Fibroblast of skin of scalp (primary cell): ENCODE data around the gene RNF32. TPM values are rescaled to one million over a fixed set of nuclear protein-coding genes. Genes with fewer than 3 reads are reported as not detected.

Experiments
- DNase-seq: peaks from one replicate; pipeline ENCODE4 v3.0.0-alpha.2; 2013
- polyA plus RNA-seq, 2 experiments: library from polyadenylated mRNA; unstranded; fragments of 120-200 nt; gene quantifications; one replicate each; pipeline ENCODE4 v1.2.1, GENCODE V29; 2013; ENCODE audit not compliant: insufficient read length in 2 of 2

The RNF32 gene
- 0.76 TPM for polyA plus RNA-seq (2013, experiment 1 of 2; ENCODE audit: insufficient read length)
- 0.94 TPM for polyA plus RNA-seq (2013, experiment 2 of 2; ENCODE audit: insufficient read length)

DNA sequence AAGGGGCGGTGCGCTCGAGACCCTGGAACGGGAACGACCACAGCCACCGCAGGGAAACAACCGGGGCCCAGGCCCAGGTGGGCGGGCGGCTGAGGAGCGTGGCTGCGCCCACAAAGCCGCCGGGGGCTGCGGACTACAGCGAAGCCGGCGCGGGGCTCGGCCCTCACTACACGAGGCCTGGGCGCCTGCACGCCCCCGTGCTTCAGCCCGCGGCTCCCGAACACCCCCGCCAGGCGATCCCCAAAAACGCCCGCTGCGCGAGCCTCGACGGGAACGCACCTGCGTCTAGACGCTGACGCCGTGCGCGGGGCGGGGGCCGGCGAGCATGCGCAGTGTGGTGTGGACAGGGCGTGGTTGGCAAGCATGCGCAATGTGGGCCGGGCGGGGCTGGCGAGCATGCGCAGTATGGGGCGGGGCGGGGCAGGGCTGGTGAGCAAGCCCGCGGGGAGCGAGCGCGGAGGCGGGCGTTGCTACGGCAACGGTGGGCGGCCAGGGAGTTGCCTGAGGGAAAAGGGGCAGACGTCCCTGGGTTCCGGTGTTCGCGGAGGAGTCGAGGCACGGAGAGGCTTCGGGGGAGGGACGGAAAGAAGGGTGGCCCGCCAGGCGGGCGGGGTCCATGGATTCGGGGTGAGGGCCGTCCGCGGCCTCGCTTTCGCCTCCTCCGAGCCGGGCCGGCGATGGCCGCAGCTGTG, at the start of gene RNF32:
Gene RNF32, plus strand, starts transcription at position 518 of the 692 bp plus-strand sequence. CDS start 3,104 bp downstream, outside the sequence.
- DNase-seq = peak; percentile 93

DNA sequence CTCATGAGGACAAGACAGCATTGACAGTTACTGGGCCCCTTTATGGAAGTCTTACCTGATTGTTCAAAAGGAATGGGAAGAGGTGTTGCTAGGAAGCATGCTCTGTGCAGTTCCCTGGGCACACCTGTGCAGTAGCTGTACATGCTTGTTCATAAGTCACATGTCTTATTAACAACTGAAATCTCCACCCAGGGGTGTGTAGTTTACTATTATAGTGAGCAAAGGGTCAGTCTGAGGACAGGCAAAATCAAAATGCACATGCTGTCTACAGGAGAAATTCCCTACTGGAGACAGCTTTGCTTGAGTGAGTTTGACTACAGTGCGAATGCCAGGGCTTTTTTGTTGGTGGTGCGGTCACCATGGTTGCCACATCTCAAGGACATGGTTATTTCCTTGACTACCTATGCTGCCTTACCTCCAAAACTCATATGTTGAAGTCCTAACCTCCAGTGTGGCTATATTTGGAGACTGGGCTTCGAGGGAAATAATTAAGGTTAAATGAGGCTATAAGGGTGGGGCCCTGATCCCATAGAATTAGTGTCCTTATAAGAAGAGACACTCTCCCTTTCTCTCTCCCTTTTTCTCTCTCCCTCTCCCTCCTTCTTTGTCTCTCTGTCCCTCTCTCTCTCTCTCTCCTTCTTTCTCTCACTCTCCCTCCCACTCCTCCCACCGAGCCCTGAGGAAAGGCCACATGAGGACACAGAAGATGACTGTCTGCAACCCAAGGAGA, 48.3 kb upstream of the RNF32 start:
- DNase-seq = no peak

DNA sequence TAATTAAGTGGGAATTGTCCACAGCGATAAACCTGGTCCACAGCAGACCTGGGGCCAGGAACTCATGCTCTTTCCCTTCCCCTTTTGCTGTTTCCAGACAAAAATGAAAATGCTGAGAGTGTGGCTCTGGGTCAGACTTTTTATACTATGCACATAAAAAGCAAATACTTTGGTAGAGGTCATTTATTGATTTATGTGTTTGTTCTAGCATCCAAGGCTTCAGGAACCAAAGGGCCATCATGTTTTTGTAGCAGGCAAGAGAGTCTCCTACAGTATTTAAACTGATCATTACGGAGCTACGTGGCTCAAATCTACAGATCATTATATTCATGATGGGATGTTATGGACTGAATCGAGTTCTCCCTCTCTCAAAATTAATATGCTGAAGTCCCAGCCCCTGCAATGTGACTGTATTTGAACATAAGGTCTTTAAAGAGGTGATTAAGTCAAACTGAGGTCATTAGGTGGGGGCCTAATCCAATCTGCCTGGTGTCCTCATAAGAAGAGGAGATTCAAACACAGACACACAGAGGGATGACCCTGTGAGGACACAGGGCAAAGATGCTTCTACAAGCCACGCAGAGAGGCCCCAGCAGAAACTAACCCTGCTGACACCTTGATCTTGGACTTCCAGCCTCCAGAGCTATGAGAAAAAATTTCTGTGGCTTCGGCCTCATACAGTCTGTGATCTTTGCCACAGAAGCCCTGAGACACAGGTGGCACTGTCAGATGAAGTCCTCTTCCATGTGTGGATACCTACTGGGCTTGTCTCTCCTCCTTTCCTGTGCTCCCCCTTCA, 46.1 kb upstream of the RNF32 start:
- DNase-seq = no peak

DNA sequence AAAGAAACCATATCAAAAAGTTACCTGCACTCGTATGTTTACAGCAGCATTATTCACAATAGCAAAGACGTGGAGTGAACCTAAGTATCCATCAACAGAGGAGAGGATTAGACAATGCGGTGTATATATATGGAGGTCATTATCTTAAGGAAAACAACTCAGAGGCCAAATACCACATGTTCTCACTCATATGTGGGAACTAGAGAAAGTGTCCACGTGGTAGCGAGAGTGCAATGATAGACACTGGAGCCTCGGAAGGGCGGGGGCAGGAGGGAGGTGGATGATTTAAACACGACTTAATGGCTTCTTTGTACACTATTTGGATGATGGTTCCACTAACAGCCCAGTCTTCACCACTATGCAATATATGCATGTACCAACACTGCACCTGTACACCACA, 40.1 kb upstream of the RNF32 start:
- no peak for DNase-seq

DNA sequence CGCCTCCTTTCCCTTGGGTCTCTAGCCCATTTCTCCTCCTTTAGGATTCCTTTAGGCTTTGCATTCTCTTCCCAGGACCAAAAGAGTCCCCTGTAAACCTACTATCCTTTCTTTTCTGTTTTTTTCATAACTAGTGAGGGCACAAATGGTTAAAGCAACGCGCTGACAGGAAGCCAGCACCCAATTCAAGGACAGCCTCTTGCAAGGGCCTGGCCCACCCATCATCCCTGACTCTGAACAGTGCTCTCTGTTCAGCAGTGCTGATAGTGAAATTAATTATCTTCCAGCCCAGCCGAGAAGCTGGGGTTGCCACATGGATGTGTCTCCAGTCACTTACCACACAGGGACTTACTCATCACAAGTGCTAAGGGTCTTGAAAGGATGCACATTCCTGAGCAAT, 38.3 kb upstream of the RNF32 start:
- no peak for DNase-seq

DNA sequence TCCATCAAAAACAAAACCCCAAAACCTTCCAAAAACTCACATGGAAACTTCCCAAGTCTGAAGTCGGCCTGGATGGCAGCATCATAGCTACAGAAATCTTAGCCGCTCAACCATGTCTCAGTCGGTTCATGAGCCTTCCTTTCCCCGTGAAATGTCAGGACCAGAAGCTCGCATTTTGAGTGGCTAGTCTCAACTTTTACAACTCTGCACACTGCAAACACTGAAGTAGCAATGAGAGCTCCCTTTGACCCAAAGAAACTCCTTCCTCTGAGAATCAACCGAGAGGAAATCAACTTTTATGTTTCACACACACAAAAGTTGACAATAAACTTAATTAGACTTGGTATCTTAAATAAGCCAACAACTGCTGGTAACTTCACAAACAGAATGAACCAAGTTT, 37.6 kb upstream of the RNF32 start:
- no peak for DNase-seq

DNA sequence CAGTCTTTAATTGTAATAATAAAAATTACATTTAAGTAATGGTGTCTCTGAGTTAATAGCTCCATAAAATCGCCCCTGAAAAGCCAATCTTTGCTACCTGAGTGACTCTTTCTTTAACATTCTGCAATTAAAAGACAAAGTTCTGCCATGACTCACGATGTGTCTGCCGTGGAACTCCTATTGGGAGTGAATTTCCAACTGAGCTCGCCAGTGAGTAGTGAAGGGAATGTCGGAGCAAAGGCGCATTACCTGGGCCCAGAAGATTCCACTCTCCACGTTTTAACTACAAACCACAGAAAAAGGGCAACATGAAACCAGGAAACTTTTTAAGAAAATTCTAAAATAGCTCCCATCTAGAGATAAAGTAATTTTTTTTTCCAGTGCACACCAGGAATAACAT, 36.9 kb upstream of the RNF32 start:
- no peak for DNase-seq

DNA sequence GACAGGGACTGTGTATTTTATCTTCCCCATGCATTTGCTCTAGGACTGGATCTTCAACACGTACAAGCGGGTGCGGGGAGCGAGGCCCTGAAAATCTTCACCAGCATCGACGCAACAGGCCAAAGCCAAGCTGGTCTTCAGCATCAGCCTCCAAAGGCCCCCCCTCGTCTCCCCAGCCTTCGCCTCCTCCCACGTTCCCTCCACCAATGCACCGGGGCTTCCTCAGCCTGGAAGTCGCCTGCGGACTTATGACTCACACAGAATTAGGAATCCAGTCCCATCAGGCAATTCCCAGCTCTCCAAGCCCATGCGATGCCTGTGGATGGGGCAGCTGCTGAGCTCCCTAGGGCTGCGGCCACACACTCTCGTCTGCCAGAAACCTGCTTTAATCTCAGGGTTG, 36.3 kb upstream of the RNF32 start:
- peak; percentile 12 for DNase-seq

DNA sequence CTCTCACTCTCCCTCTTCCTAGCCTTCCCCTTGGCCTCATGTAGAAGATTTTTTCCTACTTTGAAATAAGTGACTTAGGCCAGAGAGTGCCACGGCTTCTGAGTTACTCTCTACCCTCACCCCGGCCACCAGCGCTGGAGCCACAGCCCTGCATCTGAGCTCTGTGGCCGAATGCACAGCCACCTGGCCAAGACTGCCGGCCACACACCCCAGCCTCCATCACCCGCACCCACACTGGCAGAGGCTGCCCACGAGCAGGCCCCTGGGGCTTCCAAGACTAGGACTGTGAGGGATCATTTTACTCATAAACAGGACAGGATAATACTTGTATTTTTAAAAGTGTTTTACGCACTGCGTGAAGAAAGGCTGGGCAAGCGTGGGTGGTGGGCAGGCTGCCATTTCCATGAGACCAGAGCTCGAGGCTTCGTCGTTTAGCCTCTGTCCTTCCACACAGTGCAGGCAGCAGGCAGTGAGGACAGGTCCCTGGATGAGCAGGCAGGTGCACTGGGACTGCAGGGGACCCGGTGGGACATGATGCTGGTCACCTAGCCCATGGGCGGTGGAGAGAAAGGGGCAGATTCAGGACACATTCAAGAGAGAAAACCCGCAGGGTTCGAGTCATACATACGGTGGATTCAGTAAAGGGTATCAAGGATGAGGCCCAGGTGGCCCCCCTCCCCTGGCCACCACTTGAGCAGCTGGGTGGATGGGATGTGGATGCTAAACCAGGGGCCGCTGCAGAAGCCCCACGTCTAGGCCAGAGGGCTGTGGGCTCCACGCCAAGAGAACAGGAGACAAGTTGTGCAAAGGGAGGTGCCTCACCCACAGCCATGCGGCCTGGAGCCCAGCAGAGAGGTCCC, 35.5 kb upstream of the RNF32 start:
- DNase-seq = no peak

- DNase-seq = no peak
These were observed 34.4 kb upstream of the RNF32 start for GRCh38 chr7:156606135-156606534.

DNA sequence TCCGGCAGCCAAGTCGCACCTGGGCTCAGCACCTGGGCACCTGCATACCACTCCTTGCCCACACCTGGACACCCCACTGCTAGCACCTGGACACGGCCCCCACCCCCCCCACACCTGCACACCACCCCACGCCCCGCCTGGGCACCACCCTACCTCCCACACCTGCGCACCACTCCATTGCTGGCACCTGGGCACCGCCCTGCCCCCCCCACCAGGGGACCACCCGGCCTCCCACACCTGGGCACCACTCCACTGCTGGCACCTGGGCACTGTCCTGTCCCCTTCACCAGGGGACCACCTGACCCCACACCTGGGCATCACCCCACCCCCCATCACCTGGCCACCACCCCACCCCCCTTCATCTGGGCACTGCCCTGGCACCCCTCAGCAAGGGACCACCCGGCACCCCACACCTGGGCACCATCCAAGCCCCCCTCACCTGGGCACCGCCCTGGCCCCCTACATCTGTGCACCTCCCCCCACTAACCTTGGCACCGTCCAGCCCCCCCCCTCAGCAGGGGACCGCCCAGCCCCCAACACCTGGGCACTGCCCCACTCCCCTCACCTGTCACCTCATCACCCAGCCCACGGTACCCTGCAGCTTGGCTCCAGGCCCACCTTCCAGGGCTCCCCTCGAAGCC, 33.8 kb upstream of the RNF32 start:
- DNase-seq = no peak

DNA sequence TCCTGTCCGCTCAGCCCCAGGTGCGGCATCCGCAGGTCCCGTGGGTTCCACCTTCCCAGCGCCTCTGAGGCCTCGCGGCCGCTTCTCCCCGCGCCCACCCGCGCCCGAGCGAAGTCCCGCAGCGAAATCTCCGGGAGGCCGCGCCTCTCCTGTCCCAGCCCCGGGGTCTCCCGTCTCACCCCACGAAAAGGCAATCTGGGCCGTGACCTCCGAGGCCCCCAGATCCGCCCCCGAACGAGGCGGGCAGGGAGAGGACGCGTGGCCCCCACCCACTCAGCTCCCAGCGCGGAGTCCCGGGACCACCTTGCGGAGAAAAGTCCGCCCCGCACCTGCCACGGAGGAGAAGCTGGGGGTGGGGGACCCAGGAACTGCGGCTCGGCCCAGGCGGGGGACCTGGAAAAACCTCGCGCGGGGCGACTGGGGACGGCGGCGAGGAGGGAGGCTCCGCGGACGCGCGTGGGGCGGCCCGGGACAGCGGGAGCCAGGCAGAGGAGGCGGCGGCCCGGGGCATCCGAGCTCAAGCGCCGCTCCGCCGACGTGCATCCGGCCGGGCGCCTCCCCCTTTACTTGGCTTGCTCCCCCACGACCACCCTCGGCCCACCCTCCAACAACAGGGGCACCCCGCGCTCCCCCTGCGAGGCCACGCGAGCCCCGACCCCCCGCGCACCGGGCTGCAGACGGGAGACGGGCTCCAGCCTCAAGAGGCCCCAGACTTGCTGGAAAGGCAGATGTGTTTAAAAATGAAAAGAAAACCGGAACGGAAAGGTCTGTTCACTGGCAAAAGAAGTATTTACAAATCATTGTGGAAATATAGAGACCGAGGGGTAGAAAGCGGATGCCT, 33.0 kb upstream of the RNF32 start:
- DNase-seq = no peak

GRCh38 chr7:156608173-156608478, 32.4 kb upstream of the RNF32 start:
- DNase-seq = no peak

GRCh38 chr7:156609010-156609877, 31.3 kb upstream of the RNF32 start:
- no peak for DNase-seq

- DNase-seq = no peak
These were observed 30.4 kb upstream of the RNF32 start for GRCh38 chr7:156610130-156610529.

DNA sequence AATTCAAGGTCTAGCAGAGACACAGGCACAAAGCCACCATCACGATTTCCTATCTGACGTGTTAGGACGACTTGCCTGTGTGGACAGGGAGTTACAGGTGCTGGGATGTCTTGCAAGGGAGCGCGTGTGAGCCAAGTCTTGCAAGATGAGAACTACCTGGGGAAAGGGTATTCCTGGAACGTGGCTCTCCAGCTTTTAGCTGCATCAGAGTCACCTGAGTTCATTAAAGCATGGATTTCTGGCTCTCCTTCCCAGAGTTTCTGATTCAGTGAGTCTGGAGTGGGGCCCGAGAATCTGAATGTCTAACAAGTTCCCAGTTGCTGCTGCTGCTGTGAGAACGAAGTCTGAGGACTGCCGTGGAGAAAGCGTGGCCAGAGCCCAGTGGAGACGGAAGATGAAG, 30.0 kb upstream of the RNF32 start:
- no peak for DNase-seq

DNA sequence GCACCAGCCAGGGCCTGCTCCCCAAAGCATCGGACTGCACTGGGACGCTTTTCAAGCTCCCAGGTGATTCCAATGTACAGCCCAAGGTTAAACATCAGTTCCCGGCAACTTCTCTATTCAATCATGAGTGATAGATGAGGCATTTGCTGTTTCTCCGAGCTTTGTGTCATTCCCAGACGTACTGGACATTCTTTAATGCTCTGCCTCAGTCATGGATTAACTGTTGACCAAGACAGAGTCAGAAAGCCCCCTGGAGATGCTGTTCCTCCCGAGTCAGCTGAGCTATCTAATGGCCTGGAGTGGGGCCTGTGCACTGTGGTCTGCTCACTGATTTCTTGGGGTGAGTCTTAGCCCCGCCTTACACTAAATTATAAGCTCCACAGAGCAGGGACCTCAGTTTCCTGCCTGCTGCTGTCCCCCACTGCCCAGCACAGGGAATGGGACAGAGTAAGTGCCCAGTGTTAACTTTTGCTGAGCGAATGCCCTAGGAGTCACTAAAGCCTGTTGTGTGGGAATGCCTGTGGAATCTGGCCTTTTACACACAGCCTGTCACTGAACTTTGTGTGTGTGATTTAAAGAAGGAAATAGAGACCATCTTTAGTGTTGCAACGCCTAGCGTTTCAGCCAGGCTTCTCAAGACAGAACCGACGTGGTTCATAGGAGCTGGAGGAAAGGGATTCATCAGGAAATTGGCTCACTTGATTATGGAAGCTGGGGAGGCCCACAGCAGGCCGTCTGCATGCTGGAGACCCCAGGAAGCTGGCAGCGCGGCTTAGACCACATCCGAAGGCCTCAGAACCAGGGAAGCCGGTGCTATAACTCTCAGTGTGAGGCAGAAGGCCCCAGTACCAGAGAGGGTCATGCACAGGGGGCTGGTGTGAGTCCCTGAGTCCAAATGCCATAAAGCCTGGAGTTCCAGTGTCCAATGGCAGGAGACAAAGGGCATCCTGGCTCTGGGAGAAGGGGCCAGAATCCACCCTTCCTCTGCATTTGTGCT, 29.3 kb upstream of the RNF32 start:
- DNase-seq = no peak

DNA sequence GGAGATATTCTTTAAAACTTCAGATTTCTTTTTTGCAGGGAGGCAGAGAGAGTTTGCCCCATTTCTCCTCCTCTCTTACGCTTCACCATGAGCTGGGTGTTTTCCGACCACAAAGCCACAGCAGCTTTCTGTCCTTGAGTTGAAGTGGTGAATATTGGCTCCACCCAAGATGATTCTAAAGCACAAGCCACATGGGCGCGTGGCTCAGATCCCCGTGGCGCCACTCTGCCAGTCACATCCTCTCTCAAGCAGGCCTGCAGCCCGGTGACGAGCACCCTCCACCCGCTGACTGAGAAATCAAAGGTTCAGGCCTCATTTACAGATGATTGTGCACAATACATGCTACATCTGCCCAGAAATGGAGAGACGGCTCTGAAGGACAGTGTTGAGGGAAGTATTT, 27.6 kb upstream of the RNF32 start:
- no peak for DNase-seq
